GM18870 (cell line): ENCODE measurements around the gene TNFSF9.

Experiments
- ATAC-seq: cut with Tn5 transposase; IDR thresholded peaks from one replicate; pipeline ENCODE4 v1.9.1; 2021; ENCODE audit warnings: moderate library complexity; ENCODE audit not compliant: unreplicated experiment

The TNFSF9 gene, protein sequence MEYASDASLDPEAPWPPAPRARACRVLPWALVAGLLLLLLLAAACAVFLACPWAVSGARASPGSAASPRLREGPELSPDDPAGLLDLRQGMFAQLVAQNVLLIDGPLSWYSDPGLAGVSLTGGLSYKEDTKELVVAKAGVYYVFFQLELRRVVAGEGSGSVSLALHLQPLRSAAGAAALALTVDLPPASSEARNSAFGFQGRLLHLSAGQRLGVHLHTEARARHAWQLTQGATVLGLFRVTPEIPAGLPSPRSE

DNA sequence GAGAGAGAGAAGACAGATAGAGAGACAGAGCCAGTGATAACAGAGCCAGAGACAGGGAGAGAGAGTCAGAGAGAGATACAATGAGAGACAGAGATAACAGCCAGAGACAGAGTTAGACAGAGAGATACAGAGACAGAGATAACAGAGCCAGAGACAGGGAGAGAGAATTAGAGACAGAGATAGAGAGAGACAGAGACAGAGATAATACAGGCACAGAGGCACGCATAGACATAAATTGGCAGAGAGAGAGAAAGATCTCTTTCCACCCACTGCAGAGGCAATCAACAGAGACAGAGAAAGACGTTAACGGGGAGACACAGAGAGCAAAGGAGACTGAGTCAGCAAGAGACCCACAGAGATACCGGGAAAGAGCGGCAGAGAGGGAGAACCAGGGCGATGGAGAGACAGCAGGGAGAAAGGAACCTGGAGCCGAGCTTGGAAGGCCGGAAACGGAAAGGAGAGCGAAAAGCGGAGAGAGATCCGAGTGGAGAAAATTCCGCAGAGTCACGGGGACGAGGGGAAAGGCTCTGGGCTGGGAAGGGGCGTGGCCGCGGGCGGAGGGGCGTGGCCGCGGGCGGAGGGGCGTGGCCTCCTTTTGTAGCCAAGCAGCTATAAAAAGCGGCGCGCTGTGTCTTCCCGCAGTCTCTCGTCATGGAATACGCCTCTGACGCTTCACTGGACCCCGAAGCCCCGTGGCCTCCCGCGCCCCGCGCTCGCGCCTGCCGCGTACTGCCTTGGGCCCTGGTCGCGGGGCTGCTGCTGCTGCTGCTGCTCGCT, at the start of gene TNFSF9:
TNFSF9 (plus strand) TSS at position 641 of the 777 bp plus-strand sequence; CDS start at position 652, 11 bp downstream.
- ATAC-seq, result no peak

DNA sequence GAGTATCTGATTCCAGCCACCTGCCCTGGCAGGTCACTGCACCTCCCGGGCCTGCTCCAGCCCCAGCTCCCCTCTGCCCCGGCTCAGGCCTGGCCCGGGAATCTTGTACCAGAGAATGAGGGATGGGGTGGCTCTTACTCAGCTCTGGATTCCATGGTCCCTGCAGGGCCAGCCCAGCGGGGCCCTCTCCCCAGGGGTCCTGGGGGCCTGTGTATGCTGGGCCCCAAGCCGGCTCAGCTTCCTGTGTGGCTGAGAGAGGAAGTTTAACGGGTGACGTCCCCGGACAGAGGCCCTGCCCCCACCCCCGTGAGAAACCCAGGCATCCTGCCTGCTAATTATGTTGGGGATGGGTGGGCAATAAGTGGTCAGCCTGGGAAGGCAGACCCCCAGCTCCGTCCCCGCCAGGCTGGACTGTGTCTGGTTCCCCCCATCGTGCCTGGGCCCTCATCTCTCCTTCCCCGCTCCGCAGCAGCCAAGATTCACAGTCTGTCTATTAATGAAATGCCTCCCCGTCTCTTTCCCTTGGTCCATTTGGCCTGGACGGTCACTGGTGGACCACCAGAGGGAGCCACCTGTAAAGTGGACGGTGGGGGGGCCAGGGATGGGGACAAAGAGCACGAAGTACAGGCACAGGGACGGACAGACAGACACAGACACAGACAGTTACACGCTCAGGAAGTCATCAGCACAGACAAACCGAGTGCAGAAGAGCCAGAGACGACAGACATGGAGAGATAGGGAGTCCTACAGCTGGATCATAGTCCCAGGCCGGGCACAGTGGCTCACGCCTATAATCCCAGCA, 49.1 kb upstream of the TNFSF9 start, which contains the start of gene DENND1C:
DENND1C (minus strand) TSS at position 247 of the 802 bp plus-strand sequence; CDS start at position 155, 92 bp downstream.
- no peak for ATAC-seq

DNA sequence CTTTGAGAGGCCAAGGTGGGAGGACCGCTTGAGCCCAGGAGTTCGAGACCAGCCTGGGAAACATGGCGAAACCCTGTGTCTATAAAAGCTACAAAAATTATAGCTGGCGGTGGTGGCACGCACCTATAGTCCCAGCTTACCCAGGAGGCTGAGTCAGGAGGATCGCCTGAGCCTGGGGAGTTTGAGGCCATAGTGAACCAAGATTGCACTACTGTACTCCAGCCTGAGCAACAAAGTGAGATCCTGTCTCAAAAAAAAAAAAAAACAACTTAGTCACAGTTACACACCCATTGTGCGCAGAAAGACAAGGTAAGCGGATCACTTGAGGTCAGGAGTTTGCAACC, 48.5 kb upstream of the TNFSF9 start:
- no peak for ATAC-seq

DNA sequence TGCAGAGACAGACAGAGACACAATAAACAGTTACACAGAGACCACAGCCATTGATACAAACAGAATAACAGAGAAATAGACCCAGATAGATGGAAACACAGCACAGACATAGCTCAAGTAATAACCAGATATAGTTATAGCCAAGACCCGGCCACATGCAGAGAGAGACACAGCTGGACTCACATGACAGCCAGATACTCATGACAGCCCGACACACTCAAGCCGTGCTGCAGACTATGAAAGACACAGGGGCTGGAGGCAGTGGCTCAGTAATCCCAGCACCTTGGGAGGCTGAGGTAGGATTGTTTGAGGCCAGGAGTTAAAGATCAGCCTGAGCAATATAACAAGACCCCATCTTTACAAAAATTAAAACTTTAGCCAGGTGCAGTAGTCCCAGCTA, 47.6 kb upstream of the TNFSF9 start:
- no peak for ATAC-seq

DNA sequence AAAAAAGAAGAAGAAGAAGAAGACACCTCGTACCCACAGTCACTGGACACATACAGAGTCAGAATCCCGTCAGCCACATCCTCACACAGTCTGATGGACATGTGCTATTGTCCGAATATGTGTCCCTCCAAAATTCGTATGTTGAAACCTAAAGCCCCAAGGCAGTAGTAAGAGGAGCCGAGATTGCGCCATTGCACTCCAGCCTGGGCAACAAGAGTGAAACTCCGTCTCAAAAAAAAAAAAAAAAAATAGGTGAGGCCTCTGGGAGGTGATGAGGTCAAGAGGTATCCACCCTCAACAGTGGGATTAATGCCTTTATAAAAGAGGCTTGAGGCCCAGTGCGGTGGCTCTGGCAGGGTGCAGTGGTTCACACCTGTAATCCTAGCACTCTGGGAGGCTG, 46.6 kb upstream of the TNFSF9 start:
- ATAC-seq, result no peak

DNA sequence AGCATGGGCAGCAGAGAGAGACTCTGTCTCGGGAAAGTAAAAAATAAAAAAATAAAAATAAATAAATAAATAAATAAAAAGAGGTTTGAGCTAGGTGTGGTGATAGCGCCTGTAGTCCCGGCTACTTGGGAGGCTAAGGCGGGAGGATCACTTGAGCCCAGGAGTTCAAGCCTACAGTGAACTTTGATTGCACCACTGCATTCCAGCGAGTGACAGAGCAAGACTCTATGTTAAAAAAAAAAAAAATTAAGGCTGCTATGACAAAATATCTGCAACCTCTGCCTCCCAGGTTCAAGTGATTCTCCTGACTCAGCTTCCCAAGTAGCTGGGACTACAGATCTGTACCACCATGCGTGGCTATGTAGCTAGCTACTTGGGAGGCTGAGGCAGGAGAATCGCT, 46.0 kb upstream of the TNFSF9 start:
- ATAC-seq, result no peak

DNA sequence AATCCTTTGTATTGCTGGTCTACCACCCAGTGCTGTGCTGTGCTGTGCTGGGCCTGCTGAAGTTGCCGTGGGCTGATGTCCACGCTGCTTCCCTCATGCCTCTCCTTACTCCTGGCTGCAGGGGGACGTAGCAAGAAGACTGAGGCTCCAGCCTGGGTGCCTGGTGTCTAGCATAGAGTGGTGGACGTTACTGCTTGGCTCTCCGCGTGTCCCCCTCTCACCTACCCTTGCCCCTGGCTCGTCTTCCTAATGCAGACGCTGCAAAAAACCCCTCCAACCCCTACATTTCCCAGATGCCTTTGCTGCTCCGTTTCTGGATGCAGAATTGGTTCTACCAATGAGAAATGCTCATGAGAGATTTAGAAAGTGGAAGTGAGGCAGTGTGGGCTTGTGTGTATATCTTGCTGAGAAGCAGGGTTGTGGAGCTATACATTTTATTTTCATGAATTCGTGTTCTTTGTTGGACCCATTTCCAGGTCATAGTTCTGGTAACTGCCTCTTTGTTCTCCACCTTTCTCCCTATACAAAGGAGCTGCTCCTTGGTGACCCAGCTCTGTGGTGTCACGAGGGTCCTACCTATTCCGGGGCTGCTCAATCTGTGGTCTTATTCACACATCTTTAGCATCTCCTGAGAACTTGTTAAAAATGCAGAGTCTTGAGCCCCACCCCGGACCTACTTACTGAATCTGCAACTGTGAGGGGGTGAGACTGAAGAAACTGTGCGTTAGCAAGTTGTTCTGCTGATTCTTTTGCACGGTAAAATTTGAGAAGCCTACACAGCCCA, 41.4 kb upstream of the TNFSF9 start:
- no peak for ATAC-seq

DNA sequence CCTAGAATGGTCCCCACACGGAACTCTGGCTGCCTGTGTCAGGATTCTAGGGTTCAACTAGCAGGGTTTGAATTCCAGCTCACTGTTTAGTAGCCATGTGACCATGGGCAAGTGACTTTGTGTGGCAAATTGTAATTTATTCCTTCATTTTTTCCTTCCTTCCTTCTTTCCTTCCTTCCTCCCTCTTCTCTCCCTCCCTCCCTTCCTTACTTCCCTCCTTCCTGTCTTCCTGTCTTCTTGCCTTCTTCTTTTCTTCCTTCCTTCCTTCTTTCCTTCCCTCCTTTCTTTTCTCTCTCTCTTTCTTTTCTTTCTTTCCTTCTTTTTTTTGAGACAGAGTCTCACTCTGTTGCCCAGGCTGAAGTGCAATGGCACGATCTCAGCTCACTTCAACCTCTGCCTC, 40.7 kb upstream of the TNFSF9 start:
- no peak for ATAC-seq

DNA sequence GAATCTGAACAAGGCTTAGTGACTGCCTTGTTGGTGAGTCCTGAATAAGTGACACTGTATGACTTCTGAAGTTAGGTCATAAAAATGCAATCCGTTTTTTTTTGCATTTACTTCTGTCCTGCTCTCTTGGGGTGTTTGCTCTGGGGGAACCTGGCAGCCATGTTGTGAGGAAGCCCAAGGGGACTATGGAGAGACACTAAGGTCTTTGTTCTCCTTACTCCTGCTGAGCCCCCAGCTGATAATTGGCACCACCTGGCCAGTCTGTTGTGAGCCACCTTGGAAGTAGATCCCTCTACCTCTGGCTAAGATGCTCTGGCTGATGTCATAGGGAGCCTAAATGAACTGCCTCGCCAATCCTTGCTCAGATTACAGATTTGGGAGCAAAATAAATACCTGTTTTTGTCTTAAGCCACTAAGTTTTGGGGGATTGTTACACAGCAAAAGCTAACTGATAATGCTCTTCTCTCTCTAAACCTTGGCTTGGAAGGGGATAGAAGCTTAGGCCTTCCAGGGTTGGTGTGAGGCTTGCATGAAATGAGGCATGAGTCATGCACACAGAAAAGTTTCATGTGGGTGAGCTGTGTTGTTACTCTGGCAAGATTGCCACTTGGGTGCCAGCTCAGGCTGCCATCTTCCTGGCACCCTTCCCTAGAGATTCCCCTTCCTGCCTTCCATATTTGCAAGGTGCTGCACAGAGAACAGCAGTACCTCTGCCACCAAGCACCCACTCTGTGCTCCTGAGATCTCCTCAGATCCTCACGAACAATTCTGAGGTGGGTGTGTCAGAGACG, 38.8 kb upstream of the TNFSF9 start:
- ATAC-seq, result no peak

DNA sequence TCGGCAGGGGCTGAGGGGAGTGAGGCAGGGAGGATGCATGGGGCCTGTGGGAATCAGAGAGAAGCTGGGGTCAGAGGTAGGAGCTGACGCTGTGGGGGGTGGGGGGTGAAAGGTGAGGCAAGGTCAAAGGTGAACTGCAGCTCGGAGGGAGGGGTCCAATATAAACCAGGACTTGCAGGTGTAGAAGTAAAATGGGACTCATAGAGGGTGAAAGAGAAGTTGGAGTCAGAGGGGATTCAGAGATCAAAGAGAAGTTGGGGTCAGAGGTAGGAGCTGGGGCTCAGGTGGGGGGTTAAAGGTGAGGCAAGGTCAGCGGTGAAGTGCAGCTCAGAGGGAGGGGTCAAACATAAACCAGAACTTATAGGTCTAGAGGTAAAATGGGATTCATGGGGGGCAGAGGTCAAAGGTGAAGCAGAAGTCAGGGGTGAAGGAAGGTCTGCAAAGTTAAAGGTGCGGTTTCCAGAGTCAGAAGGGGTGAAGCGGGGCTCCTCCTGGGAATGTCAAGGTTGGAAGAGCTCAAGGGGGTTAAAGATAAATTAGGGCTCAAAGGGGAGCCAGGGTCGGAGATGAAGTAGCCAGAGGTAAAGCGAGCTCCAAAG, 36.3 kb upstream of the TNFSF9 start:
- no peak for ATAC-seq

DNA sequence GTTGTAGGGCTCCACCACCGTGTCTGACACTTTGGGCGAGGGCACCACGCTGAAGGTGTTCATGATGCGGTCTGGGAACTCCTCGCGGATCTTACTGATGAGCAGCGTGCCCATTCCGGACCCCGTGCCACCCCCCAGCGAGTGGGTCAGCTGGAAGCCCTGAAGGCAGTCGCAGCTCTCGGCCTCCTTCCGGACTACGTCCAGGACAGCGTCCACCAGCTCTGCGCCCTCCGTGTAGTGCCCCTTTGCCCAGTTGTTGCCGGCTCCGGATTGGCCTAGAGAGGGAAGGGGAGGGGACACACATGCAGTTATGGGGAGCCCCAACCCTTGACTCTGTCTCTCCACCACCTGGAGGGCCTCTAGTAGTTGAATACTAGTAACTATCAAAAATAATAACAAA, 34.9 kb upstream of the TNFSF9 start:
- ATAC-seq, result no peak

DNA sequence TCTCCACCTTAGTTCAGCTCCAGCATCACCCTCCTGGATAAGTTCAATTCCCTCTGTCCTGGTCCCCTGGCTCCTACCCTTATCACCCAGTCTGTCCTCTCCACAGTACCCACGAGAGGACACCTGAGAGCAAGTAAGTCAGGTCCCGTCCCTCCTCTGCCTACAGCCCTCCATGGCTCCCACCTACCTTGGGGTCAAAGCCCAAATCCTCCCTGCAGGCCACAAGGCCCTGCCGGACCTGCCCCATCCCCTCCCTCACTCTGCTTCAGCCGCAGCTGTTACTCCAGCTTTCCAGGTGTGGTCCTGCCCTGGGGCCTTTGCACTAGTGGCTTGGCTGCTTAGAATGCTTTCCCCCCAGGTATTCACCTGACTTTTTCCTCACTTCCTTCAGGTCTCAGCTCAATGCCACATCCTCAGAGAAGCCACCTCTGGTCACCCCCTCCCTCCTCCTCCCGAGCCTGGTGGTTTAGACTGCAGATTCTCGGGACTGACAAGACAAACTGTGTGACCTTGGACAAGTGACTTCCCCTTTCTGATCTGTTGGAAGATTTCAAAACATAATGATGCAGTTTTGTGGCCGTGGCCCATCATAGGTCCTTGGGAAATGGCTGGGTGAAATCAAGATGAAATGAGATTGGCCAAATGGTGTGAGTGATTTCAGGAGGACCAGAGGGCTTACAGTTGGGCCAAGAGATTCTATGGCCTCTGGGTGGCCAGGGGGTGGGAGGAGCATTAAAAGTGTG, 32.4 kb upstream of the TNFSF9 start:
- ATAC-seq, result no peak

DNA sequence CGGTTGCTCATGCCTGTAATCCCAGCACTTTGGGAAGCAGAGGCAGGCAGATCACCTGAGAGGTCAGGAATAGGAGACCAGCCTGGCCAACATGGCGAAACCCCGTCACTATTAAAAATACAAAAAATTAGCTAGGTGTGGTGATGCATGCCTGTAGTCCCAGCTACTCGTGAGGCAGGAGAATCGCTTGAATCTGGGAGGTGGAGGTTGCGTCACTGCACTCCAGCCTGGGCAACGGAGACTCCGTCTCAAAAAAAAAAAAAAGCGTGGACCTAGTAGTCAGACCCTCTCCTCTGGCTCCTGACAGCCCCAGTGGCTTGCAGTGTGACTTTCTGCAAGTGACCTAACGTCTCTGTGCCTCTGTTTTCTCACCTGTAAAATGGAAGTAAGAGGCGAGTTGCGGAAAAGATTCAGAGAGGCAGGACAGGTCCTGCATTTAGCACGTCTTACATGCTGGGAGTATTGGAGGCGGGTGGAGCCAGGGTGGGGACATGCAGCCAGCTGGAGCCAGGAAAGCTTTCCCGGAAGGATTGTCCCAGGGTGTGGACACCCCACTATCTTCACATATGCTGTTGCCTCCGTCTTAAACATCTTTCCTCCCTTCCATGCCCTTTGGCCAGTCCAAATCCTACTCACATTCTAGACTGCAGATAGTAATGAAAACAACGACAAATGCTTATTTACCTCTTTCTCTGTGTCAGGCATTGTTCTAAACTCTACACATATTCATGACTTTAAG, 31.6 kb upstream of the TNFSF9 start:
- ATAC-seq, result no peak

DNA sequence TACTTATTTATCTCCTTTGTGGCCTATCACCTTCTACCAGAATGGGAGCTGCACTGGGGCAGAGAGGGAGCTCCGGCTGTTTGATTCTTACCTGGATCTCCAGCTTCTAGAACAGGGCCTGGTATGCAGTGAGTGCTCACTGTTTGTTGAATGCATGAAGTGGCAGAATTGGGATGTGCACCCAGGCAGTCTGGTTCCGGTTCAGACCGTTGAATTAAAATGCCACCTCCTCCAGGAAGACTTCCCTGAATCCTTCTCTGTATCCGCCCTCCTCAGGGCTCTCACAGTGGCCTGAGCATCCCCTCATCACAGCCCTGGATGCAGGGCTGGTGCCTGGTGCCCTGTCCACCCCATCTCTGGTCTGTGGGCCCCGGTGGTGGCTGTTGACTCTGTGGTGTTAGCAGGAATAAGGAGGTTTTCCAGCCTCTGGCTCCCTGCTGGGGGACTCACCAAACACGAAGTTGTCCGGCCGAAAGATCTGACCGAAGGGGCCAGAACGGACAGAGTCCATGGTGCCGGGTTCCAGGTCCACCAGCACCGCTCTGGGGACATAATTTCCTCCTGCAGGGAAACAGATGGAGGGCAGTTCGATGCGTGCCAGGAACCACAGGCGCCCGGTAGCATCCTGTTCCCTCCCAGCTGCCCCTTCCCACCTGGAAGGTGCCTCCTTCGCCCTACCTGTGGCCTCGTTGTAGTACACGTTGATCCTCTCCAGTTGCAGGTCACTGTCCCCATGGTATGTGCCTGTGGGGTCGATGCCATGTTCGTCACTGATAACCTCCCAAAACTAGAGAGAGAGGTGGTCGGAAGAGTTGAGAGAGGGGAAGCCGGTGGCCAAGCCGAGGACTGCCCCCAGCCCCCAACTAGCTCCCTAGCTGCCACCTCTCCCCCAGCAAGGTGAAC, 29.7 kb upstream of the TNFSF9 start:
- no peak for ATAC-seq

DNA sequence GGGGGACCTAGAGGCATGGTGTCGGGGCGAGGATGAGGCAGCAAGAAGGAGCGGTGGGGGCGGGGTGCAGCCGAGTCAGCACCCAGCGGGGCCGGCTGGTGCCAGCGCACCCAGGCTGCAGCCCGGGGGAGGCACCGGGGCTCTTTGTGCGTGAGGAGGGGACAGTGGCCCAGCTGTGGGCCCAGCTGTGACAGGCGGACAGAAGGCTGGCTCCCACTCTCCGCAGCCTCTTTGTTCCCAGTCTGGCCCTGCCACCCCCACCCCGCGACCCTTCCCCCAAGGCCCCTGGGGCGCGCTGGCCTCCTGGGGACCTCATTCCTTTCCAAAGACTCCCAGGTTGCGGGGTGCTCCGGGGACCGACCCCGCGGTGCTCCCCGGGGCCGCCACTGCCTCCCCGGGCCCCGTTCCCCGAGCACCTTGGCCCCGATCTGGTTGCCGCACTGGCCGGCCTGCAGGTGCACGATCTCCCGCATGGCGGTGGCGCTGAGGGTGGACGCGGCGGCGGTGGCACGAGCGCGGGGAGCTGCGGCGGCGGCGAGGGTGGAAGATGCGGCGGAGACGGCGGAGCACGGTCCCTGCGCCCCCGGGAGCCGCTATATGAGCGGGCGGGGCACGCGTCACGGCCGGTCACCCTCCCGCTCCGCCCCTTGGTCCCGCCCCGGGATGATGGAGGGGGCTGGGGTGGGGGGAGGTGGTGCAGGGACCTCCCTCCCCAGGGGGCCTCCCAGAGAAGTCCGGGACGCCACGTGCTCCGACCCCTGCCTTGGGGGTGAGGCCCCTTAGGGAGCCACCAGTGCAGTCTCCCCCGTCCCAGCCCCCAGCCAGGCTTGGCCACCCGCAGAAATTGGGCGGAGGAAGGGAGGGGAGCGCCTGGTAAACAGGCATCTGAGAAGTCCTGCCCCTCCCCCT, 28.8 kb upstream of the TNFSF9 start, which contains the start of gene TUBB4A:
TUBB4A (minus strand) TSS at position 570 of the 909 bp plus-strand sequence; CDS start at position 473, 97 bp downstream.
- ATAC-seq, result no peak
